K562 (cell line): ENCODE measurements around the gene USP7. TPM values are rescaled to one million over a fixed set of nuclear protein-coding genes. Genes with fewer than 3 reads are reported as not detected.

Experiments
- ARID1B ChIP-seq: fragments of 450-650 bp; IDR thresholded peaks from 2 replicates; pipeline ENCODE4 v1.6.1; 2016; ENCODE audit warnings: antibody characterized with exemption, mild to moderate bottlenecking, inconsistent platforms
- ATF7 ChIP-seq: fragments of 450-650 bp; IDR thresholded peaks from 2 replicates; pipeline ENCODE4 v1.7.1; 2014; ENCODE audit warnings: mild to moderate bottlenecking, moderate library complexity
- DACH1 ChIP-seq: fragments of 450-650 bp; IDR thresholded peaks from 2 replicates; pipeline ENCODE4 v1.6.1; 2018; ENCODE audit not compliant: partially characterized antibody
- DPF2 ChIP-seq: fragments of 450-650 bp; IDR thresholded peaks from 2 replicates; pipeline ENCODE4 v1.6.1; 2016
- EGR1 ChIP-seq: fragments of 450-650 bp; conservative IDR thresholded peaks from 2 replicates; pipeline ENCODE4 v1.6.1; 2017; ENCODE audit warnings: mild to moderate bottlenecking
- GTF2F1 ChIP-seq: IDR thresholded peaks from 2 replicates; pipeline ENCODE4 v1.6.1; 2011; ENCODE audit warnings: low read depth, low read length, improper control_type of control experiment
- HDAC1 ChIP-seq, 2 experiments: fragments of 450-650 bp; IDR thresholded peaks; 2 replicates each; pipeline ENCODE4 v1.6.1; 2016 to 2017; ENCODE audit warnings: inconsistent platforms in 1 of 2, mild to moderate bottlenecking in 1 of 2, moderate library complexity in 1 of 2
- MCM7 ChIP-seq, 2 experiments: fragments of 450-650 bp; IDR thresholded peaks; 2 replicates each; pipeline ENCODE4 v1.6.1; 2016 to 2018
- MEIS2 ChIP-seq: fragments of 450-650 bp; IDR thresholded peaks from 2 replicates; pipeline ENCODE4 v1.6.1; 2014; ENCODE audit warnings: mild to moderate bottlenecking; ENCODE audit not compliant: partially characterized antibody
- MXI1 ChIP-seq: IDR thresholded peaks from 2 replicates; pipeline ENCODE4 v1.6.1; 2011; ENCODE audit warnings: low read depth, mild to moderate bottlenecking, improper control_type of control experiment, low read length
- MYC ChIP-seq, 2 experiments: fragments of 250-450 bp in 1 of 2; sonication (Bioruptor Pico) in 1 of 2; IDR thresholded peaks; 2 replicates each; pipeline versions ENCODE4 v1.5.1 to v1.6.1; 2012 to 2021; ENCODE audit warnings: low read depth in 2 of 2, borderline replicate concordance in 1 of 2, improper control_type of control experiment in 1 of 2, low read length in 1 of 2, mild to moderate bottlenecking in 1 of 2, moderate library complexity in 1 of 2
- POLR2G ChIP-seq: fragments of 200-400 bp; formaldehyde crosslinking; IDR thresholded peaks from 2 replicates; pipeline ENCODE4 v1.6.1; 2017; ENCODE audit warnings: low read depth, mild to moderate bottlenecking, antibody characterized with exemption, low read length, moderate library complexity
- POLR3A ChIP-seq: IDR thresholded peaks from 2 replicates; pipeline ENCODE4 v1.6.1; 2011; ENCODE audit warnings: borderline replicate concordance, mild to moderate bottlenecking, moderate library complexity; ENCODE audit not compliant: insufficient read length, insufficient read depth; ENCODE audit errors: extremely low read depth
- PTTG1 ChIP-seq: fragments of 450-650 bp; IDR thresholded peaks from 2 replicates; pipeline ENCODE4 v1.6.1; 2016; ENCODE audit warnings: low read depth, mild to moderate bottlenecking, missing genetic modification characterization, missing compliant biosample characterization
- SAFB2 ChIP-seq: fragments of 200-400 bp; formaldehyde crosslinking; IDR thresholded peaks from 2 replicates; pipeline ENCODE4 v1.6.1; 2018; ENCODE audit warnings: borderline replicate concordance, low read length, low read depth, moderate library complexity; ENCODE audit not compliant: severe bottlenecking
- SMAD1 ChIP-seq: fragments of 150-350 bp; IDR thresholded peaks from 2 replicates; pipeline ENCODE4 v1.6.1; 2014; ENCODE audit warnings: low read length, low read depth; ENCODE audit not compliant: partially characterized antibody
- TARDBP ChIP-seq: fragments of 450-650 bp; IDR thresholded peaks from 2 replicates; pipeline ENCODE4 v1.6.1; 2016
- ZC3H8 ChIP-seq: fragments of 450-650 bp; IDR thresholded peaks from 2 replicates; pipeline ENCODE4 v1.6.1; 2017
- ZFP30 ChIP-seq: fragments of 250-450 bp; sonication (Bioruptor Pico); IDR thresholded peaks from 2 replicates; pipeline ENCODE4 v1.8.0; 2022; ENCODE audit warnings: moderate library complexity, mild to moderate bottlenecking, inconsistent platforms, borderline replicate concordance
- ZNF589 ChIP-seq: fragments of 200-800 bp; sonication (Bioruptor generic); IDR thresholded peaks from 2 replicates; pipeline ENCODE4 v1.6.1; 2016; ENCODE audit warnings: low read depth, missing genetic modification characterization, missing compliant biosample characterization
- polyA plus RNA-seq, 8 experiments: library from polyadenylated mRNA; depleted of rRNA in 4 of 8; stranded (reverse) in 5 of 8; unstranded in 3 of 8; fragments of >200 nt; fragmentation: Nextera tagmentation in 2 of 8; fragmentation: Illumina TruSeq in 1 of 8; extraction: Ambion mirVana in 2 of 8; extraction: Trizol in 1 of 8; gene quantifications; 2 replicates each; pipeline versions ENCODE4 v1.2.1 to v1.2.3, GENCODE V29; 2011 to 2014; ENCODE audit warnings: inconsistent platforms in 1 of 8, missing spikeins in 1 of 8
- total RNA-seq, 7 experiments: library from RNA; depleted of rRNA in 6 of 7; stranded (reverse); fragments of >200 nt in 6 of 7; fragmentation: Illumina TruSeq in 2 of 7; extraction: Trizol in 2 of 7; gene quantifications; 2 replicates each; pipeline versions ENCODE4 v1.2.1 to v1.2.3, GENCODE V29; 2011 to 2021; ENCODE audit warnings: low replicate concordance in 1 of 7
- TF ChIP-seq, protein P1 (sequence below): sonication (generic); formaldehyde crosslinking; IDR thresholded peaks from 2 replicates; pipeline ENCODE4 v1.8.1; 2023; ENCODE audit warnings: mild to moderate bottlenecking, missing genetic modification reagents
- TF ChIP-seq, protein P2 (sequence below): fragments of 250-450 bp; sonication (Bioruptor Pico); IDR thresholded peaks from 2 replicates; pipeline ENCODE4 v1.6.1; 2021; ENCODE audit warnings: mild to moderate bottlenecking
- TF ChIP-seq, protein P3 (sequence below): fragments of 200-400 bp; formaldehyde crosslinking; IDR thresholded peaks from 2 replicates; pipeline ENCODE4 v1.6.1; 2017; ENCODE audit warnings: mild to moderate bottlenecking, low read depth, low read length, moderate library complexity

USP7 gene
- total and polyA plus RNA-seq, 9 of the 15 experiments (the other 6 are each of a cell fraction or from before 2014, with no cell fraction given), result 17.1 to 145 (median 57.9) TPM

DNA sequence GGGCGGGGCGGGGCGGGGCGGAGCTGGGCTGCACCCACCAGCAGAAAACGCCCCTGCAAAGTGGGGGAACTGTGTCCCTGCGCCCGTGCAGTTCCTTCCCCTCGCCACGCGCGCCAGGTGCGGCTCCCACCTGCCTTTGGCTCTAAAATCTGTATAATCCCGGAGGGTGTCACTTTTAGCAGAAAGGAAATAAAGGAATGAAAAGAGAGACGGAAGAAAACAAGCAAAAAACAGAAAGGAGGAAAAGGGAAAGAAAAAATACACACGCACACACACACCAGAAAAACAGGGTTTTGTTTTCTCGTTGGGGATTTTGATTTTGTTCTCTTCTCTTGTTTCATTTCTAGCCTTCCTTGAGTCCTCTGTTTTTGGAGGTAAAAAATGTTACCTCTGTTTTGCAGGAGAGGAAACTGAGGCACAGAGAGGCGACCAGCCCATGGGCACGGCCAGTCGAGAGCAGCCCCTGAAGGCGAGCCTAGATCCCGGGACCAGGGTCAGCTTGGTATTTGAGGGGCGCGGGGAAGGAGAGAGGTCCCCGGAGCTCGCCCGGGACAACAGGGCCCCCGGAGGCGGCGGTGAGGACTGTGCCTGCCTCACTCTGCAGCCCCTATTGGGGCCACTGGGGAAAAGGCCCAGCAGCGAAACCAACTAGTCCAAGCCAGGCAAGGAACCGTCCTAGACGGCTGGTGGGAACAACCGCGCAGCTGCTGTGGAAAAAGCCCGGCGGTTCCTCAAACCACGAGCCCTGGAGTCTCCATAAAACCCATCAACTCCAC, 94.3 kb downstream of the USP7 start (continued):
- TF ChIP-seq, protein P1, sequence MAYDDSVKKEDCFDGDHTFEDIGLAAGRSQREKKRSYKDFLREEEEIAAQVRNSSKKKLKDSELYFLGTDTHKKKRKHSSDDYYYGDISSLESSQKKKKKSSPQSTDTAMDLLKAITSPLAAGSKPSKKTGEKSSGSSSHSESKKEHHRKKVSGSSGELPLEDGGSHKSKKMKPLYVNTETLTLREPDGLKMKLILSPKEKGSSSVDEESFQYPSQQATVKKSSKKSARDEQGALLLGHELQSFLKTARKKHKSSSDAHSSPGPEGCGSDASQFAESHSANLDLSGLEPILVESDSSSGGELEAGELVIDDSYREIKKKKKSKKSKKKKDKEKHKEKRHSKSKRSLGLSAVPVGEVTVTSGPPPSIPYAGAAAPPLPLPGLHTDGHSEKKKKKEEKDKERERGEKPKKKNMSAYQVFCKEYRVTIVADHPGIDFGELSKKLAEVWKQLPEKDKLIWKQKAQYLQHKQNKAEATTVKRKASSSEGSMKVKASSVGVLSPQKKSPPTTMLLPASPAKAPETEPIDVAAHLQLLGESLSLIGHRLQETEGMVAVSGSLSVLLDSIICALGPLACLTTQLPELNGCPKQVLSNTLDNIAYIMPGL, result no peak
- TF ChIP-seq MEIS2 (no peak), TARDBP (no peak), SMAD1 (no peak), GTF2F1 (no peak), EGR1 (peak; percentile 37; the same call in 1 of the 2 replicates), ZFP30 (CRISPR knock-in tag) (no peak), POLR3A (no peak), DACH1 (no peak), HDAC1 (IDR thresholded peaks at IDR 0.05) (peak; percentile 17 to 33; a peak in 2 of 4 replicates), PTTG1 (tag) (no peak), SAFB2 (no peak), ATF7 (no peak), MCM7 (IDR thresholded peaks at IDR 0.05) (no peak), ARID1B (peak; percentile 9; the same call in 1 of the 2 replicates), ZC3H8 (no peak), MYC (IDR thresholded peaks at IDR 0.05; ENCODE audit: low read depth, low read length) (peak; percentile 14; the same call in 1 of the 2 replicates), MYC (CRISPR knock-in tag; IDR thresholded peaks at IDR 0.05; ENCODE audit: borderline replicate concordance, low read depth) (no peak), POLR2G (peak; percentile 53), MXI1 (no peak), DPF2 (peak; percentile 14; the same call in 1 of the 2 replicates), ZNF589 (CRISPR knock-in tag) (no peak)
- TF ChIP-seq, protein P2, sequence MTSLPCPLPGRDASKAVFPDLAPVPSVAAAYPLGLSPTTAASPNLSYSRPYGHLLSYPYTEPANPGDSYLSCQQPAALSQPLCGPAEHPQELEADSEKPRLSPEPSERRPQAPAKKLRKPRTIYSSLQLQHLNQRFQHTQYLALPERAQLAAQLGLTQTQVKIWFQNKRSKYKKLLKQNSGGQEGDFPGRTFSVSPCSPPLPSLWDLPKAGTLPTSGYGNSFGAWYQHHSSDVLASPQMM (CRISPR knock-in tag), result no peak
- TF ChIP-seq, protein P3, sequence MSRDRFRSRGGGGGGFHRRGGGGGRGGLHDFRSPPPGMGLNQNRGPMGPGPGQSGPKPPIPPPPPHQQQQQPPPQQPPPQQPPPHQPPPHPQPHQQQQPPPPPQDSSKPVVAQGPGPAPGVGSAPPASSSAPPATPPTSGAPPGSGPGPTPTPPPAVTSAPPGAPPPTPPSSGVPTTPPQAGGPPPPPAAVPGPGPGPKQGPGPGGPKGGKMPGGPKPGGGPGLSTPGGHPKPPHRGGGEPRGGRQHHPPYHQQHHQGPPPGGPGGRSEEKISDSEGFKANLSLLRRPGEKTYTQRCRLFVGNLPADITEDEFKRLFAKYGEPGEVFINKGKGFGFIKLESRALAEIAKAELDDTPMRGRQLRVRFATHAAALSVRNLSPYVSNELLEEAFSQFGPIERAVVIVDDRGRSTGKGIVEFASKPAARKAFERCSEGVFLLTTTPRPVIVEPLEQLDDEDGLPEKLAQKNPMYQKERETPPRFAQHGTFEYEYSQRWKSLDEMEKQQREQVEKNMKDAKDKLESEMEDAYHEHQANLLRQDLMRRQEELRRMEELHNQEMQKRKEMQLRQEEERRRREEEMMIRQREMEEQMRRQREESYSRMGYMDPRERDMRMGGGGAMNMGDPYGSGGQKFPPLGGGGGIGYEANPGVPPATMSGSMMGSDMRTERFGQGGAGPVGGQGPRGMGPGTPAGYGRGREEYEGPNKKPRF, result no peak
